HG03565 (cell line): ENCODE measurements around the gene TM4SF18.
A peak's percentile ranks its signal among the peaks of the same experiment; 100 is the strongest.
"Not testable (repeated sequence)": the region's sequence is repeated elsewhere in the genome, so short reads cannot be mapped to it uniquely, and the experiment has no call there.

Source experiments
- ATAC-seq: cut with Tn5 transposase; IDR thresholded peaks from one replicate; pipeline ENCODE4 v1.9.1; 2021; ENCODE audit warnings: mild to moderate bottlenecking, moderate library complexity; ENCODE audit not compliant: unreplicated experiment

TM4SF18 gene

DNA sequence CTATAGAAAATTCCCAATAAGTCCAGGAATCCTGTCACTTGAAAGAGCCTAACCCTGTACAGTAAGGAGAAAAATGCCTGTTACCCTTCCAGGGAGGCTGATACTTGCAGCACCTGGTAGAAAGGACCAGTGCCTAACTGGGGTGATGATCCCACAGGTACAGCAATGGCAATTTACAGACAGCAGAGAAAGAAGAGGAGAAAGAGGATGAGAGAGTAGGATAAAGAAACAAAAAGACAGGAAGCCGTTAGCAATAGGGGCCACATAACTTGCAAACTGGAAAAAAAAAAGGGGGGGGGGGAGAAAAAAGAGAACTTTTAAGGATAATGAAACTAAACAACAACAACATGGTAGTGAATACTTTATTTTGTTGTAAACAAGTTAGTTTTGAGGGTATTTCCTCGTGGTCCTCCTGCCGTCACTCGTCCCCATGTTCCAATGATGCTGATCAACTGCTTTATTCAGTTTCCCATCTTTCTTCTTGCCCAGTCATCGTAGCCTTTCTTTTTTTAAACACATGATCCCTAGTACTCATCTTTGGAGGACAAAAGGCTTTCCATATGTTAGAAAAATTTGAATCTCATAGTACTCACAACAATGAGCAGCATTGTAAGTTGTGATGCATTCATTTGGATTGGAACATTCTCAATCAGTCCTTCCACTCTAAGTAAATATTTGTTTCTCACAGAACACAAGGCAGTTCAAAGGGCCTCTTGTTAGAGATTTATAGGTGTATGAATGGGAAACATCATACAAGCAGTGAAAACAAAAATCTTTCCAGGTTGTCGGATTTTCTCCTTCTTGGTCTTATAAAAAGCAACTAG is 35.5 kb upstream of the TM4SF18 start:
- ATAC-seq, result no peak

- ATAC-seq, result no peak
Measured at GRCh38 chr3:149368201-149368673, 34.8 kb upstream of the TM4SF18 start.

DNA sequence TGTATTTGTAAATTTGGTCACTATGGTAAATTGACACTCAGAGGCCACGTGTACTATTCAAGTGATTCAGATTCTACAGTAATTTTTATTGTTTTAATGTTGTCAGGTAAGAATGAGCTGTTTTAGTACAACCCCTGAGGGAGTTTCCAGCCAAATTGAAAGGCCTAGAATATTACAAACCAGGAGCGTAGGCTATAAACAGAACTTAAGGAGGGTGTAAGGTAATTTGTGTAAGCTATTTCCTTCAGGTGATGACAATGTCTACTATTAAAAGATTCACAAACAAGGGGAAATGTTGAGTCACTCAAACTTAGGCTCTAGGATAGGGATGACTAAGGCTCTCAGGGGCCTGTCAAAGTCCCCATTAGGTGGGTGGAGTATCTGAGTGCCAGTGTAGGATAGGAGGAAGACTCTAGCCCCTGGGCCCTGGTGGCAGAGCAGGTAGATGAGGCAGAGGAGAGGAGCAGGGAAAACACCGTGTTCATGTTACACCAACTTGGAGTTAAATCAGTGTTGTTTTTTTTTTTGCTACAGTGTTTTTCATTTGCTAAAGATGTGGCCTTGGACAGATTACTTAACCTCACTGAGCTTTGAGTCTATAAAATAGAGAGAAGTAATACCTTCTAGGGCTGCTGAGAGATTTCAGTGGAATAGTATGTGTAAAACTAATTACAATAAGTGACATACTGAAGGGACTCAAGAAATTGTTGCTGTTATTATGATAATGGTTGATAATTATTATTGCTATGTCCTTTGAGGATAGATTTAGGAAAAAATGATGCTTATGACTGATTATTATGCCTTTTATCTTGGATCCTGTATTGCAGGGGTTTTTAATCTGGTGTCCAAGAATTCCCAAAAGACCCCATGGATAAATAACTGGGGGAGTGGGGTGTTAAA is 33.8 kb upstream of the TM4SF18 start:
- no peak for ATAC-seq

DNA sequence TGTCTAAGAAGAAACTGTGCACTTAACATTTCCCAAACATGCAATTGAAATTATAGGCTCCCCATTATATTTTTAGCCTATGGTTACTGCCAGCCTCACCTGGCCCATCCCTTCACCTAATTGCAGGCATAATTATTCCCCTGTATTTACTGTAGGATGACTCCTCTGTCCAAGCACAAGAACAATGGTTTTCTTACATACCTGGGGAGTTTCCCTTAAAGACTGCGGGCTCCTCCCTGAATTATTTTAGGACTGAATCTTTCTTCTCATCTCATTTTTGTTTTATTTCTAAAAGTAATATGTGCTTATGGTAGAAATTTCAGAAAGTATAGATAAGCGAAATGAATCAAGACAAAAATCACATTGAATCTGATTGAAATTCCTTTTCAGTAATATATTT is 32.6 kb upstream of the TM4SF18 start:
- no peak for ATAC-seq

DNA sequence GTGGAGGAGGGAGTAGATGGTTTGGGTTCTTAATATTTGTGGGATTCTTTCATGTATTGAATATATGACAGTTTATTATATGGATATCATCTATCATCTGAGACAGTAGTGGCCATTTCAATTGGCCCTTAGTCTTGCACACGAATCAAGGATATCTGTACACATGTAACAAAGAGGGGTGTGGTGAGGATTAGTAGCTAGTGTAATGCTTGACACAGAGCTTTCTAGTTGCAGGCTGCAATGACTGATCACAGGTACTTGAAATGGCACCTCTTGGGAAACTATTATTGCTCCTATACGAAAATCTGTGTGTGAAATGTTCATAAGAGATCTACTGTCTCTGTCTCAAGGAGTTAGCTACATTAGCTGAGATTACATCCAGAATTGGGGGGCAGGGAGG is 31.2 kb upstream of the TM4SF18 start:
- ATAC-seq, result no peak

GRCh38 chr3:149363053-149363452 is 29.6 kb upstream of the TM4SF18 start:
- no peak for ATAC-seq

GRCh38 chr3:149362366-149362765 is 28.9 kb upstream of the TM4SF18 start:
- no peak for ATAC-seq

- ATAC-seq, result no peak
Measured at GRCh38 chr3:149356630-149357029, 23.2 kb upstream of the TM4SF18 start.

DNA sequence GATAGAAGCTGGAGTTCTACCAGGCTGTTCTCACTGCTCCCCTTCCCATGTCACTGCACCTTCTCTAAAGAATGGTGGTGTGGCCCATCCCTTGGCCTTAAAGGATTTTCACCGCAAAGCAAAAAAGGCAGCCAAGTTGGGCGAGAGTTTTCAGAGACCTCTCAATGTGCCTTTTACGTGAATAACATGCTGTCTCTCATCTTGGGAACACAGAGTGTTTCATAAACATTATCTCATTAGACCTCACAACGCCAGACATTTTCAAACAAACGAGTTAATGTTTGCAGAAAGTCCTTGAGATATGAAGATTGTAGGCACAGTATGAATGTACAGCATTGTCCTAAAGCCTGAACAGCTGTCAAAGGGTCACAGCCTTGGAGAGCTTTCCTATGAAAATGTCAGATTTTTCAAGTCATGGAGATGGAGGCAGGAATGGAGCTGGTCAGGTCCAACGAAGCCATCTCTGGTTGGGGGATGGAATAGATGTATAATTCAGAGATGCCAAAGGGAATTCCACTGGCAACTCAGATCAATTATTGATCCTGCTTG is 22.7 kb upstream of the TM4SF18 start:
- no peak for ATAC-seq

- no peak for ATAC-seq
Measured at GRCh38 chr3:149353581-149354184, 20.2 kb upstream of the TM4SF18 start.

- peak; percentile 90 for ATAC-seq
Measured at GRCh38 chr3:149352556-149352955, 19.1 kb upstream of the TM4SF18 start.

- ATAC-seq, result no peak
Measured at GRCh38 chr3:149343951-149344350, 10.5 kb upstream of the TM4SF18 start.

- ATAC-seq, result no peak
Measured at GRCh38 chr3:149342413-149343380, 9.3 kb upstream of the TM4SF18 start.

DNA sequence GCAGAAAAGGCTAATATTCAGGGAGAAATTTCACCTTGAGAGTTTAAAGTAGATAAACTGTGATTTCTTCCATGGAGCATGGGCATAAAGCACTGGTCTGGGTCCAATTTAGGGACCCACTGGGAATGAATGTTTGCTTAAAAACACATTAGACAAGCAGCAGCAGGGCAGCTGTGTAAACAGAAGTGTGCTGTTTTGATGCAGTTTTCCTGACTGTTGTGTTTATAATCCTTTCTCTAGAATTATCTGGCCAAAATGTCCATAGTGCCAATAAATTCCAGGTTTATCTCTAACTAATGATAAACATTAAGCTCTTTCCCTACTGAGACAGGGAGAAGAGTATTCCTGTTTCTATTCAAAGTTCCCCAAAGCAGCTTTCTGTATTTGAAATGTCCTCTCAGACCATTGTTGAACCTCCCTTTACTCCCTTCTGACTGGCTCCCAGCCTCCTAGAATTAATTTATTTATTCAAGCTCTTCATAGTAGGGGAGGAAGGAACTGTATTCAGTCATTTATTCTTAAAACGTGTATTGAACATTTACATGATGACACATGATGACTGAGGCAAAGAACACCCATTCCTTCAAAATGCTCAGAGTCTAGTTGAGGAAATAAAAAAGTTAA is 7.0 kb upstream of the TM4SF18 start:
- no peak for ATAC-seq

DNA sequence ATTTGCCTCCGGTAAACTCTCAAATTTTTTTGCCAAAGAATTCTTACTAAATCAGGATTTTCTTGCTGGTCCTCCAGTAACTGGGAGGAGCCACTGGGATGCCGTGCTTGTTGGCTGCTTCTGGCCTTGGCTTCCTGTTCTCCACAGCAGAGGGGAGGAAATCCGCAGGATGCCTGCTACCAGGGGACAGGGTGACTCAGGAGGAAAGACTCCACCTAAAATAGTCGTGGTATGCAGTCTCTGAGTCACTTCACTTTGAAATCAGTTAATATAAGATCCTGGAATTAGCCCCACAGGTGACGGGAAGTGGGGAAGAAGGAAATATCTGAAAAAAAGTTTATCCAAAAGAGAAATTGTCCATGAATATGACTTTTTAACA is 6.5 kb upstream of the TM4SF18 start:
- no peak for ATAC-seq

DNA sequence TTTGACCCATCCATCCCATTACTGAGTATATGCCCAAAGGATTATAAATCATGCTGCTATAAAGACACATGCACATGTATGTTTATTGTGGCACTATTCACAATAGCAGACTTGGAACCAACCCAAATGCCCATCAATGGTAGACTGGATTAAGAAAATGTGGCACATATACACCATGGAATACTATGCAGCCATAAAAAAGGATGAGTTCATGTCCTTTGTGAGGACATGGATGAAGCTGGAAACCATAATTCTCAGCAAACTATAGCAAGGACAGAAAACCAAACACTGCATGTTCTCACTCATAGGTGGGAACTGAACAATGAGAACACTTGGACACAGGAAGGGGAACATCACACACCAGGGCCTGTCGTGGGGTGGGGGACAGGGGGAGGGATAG is 4.0 kb upstream of the TM4SF18 start:
- not testable (repeated sequence) for ATAC-seq

DNA sequence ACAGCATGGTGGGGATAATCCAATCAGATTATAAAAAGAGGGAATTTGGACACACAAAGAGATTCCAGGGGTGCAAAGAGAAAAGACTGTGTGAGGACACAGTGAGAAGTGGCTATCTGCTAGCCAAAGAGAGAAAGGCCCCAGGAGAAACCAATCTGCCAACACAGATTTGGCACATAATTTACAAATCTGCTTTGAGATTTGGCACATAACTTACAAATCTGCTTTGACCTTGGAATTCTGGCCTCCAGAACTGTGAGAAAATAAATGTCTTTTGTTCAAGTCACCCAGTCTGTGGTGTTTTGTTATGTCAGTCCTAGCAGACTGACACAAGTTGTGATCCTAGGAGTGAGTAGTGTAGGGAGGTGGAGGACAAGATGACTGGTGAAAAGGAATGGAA is 3.5 kb upstream of the TM4SF18 start:
- ATAC-seq, result no peak

- no peak for ATAC-seq
Measured at GRCh38 chr3:149332771-149333170, 665 bp downstream of the TM4SF18 start.

GRCh38 chr3:149332227-149332765 is 1.1 kb downstream of the TM4SF18 start:
- no peak for ATAC-seq
